Endothelial cell of umbilical vein (primary cell): Measurements from ENCODE around the gene LPP. TPM values are rescaled to one million over a fixed set of nuclear protein-coding genes. Genes with fewer than 3 reads are reported as not detected.

ENCODE experiments used
- BruUV-seq: library from RNA; stranded (reverse); fragments of 400-500 nt; replicated peaks from 2 replicates; lab custom pipeline; 2021; lab: Mats Ljungman, UMichigan
- CTCF ChIA-PET: fragments of 300-600, 350-600 bp; sonication (Branson Sonifier 250); formaldehyde crosslinking; loops from one replicate; lab custom pipeline; 2021; ENCODE audit warnings: antibody characterized with exemption, inconsistent platforms; lab: Charles Lee
- POLR2A ChIA-PET: fragments of 300-600, 350-600 bp; sonication (Branson Sonifier 250); formaldehyde crosslinking; loops from one replicate; lab custom pipeline; 2021; ENCODE audit warnings: antibody characterized with exemption, inconsistent platforms; lab: Charles Lee
- DNase-seq: peaks from one replicate; pipeline ENCODE4 v3.0.0-alpha.2; 2011; ENCODE audit warnings: low read depth, low spot score
- FAIRE-seq: peaks from 2 replicates; lab custom pipeline; 2011; peaks lifted over from hg19 to GRCh38; lab: Jason Lieb, UNC
- H2AFZ ChIP-seq: 2 replicates; pipeline ENCODE4 v1.6.0; 2012; ENCODE audit warnings: low read depth, low read length, control low read depth, inconsistent platforms
- H3K27ac ChIP-seq: 2 replicates; pipeline ENCODE4 v1.5.1; 2011; ENCODE audit warnings: low read depth, mild to moderate bottlenecking, control low read depth, low read length, moderate library complexity; ENCODE audit not compliant: insufficient read depth
- H3K27me3 ChIP-seq, 2 experiments: 2 replicates each; pipeline versions ENCODE4 v1.6.0 to v1.6.1; 2011; ENCODE audit warnings: low read length in 2 of 2, mixed read lengths in 1 of 2; ENCODE audit not compliant: control insufficient read depth in 2 of 2, insufficient read depth in 2 of 2
- H3K36me3 ChIP-seq, 2 experiments: 2 replicates in 1 of 2; 3 replicates in 1 of 2; pipeline ENCODE4 v1.5.1; 2011; ENCODE audit warnings: low read length in 2 of 2, mild to moderate bottlenecking in 1 of 2, moderate library complexity in 1 of 2; ENCODE audit not compliant: control insufficient read depth in 2 of 2, insufficient read depth in 2 of 2; ENCODE audit errors: extremely low read depth in 1 of 2
- H3K4me1 ChIP-seq: 3 replicates; pipeline ENCODE4 v1.5.1; 2011; ENCODE audit warnings: mild to moderate bottlenecking, low read length; ENCODE audit not compliant: control insufficient read depth, insufficient read depth; ENCODE audit errors: extremely low read depth
- H3K4me2 ChIP-seq: 2 replicates; pipeline ENCODE4 v1.6.1; 2011; ENCODE audit warnings: low read length, control low read depth, mixed read lengths; ENCODE audit not compliant: insufficient read depth
- H3K4me3 ChIP-seq, 3 experiments: fragments of 200-600 bp in 1 of 3; sonication (generic), shearing (Covaris generic) in 1 of 3; replicated peaks in 1 of 3; 2 replicates each; pipeline ENCODE4 v1.5.1; 2011 to 2016; ENCODE audit warnings: control low read depth in 3 of 3, low read length in 3 of 3, mild to moderate bottlenecking in 2 of 3, inconsistent platforms in 1 of 3, low read depth in 1 of 3, moderate library complexity in 1 of 3; ENCODE audit not compliant: insufficient read depth in 1 of 3
- H3K79me2 ChIP-seq: 2 replicates; pipeline ENCODE4 v1.6.0; 2012; ENCODE audit warnings: low read length, inconsistent platforms; ENCODE audit not compliant: control insufficient read depth, insufficient read depth
- H3K9ac ChIP-seq: replicated peaks from 2 replicates; pipeline ENCODE3; 2011; ENCODE audit warnings: low read length, control low read depth; ENCODE audit not compliant: insufficient read depth; ENCODE audit errors: extremely low read depth
- H3K9me1 ChIP-seq: replicated peaks from 3 replicates; pipeline ENCODE4 v1.6.0; 2011; ENCODE audit warnings: mild to moderate bottlenecking, low read length; ENCODE audit not compliant: control insufficient read depth, insufficient read depth; ENCODE audit errors: extremely low read depth
- H3K9me3 ChIP-seq: replicated peaks from 2 replicates; pipeline ENCODE4 v1.5.1; 2012; ENCODE audit warnings: low read length, inconsistent platforms; ENCODE audit not compliant: control insufficient read depth, insufficient read depth
- H4K20me1 ChIP-seq: replicated peaks from 2 replicates; pipeline ENCODE3; 2011; ENCODE audit warnings: mild to moderate bottlenecking, low read length; ENCODE audit not compliant: control insufficient read depth, insufficient read depth; ENCODE audit errors: extremely low read depth
- EZH2 ChIP-seq: IDR thresholded peaks from 2 replicates; pipeline ENCODE4 v1.6.1; 2012; ENCODE audit warnings: borderline replicate concordance, low read depth, mild to moderate bottlenecking, moderate library complexity, low read length, inconsistent platforms; ENCODE audit not compliant: severe bottlenecking
- FOS ChIP-seq: IDR thresholded peaks from 2 replicates; pipeline ENCODE4 v1.6.1; 2011; ENCODE audit warnings: mild to moderate bottlenecking, low read length, moderate library complexity, borderline replicate concordance; ENCODE audit not compliant: insufficient read depth
- GATA2 ChIP-seq: IDR thresholded peaks from 2 replicates; pipeline ENCODE4 v1.7.0; 2011; ENCODE audit warnings: low read depth, mild to moderate bottlenecking, moderate library complexity, mixed read lengths, low read length; ENCODE audit not compliant: insufficient read length, insufficient read depth
- JUN ChIP-seq: IDR thresholded peaks from 2 replicates; pipeline ENCODE4 v1.6.1; 2011; ENCODE audit warnings: borderline replicate concordance, low read depth; ENCODE audit not compliant: insufficient read length, insufficient read depth
- MYC ChIP-seq: IDR thresholded peaks from one replicate; pipeline ENCODE4 v1.6.1; 2011; ENCODE audit warnings: mild to moderate bottlenecking, low read depth, low read length
- POLR2A ChIP-seq: IDR thresholded peaks from 2 replicates; pipeline ENCODE4 v1.6.1; 2012; ENCODE audit warnings: low read depth, mild to moderate bottlenecking, control low read depth, low read length
- POLR2AphosphoS5 ChIP-seq: IDR thresholded peaks from 2 replicates; pipeline ENCODE4 v1.6.1; 2012; ENCODE audit warnings: low read depth, mild to moderate bottlenecking, control low read depth, low read length, moderate library complexity; ENCODE audit not compliant: insufficient read depth
- dilution Hi-C: fragments of 300-500 bp; cut with MboI; formaldehyde crosslinking; loops from one replicate; pipeline ENCODE4 v1.15.0; 2019; ENCODE audit warnings: low sequenced_read_pairs; ENCODE audit not compliant: extremely low pct_ligation_motif_present
- intact Hi-C: fragments of 100-400 bp; cut with micrococcal nuclease; formaldehyde crosslinking; loops from one replicate; pipeline ENCODE4 v1.10.0; 2022
- polyA plus RNA-seq, 4 experiments: library from polyadenylated mRNA; depleted of rRNA in 3 of 4; stranded (reverse) in 3 of 4; unstranded in 1 of 4; fragments of >200 nt; gene quantifications; 2 replicates each; pipeline versions ENCODE4 v1.2.1 to v1.2.3, GENCODE V29; 2011 to 2012; ENCODE audit warnings: missing spikeins in 1 of 4
- total RNA-seq: library from RNA; stranded (reverse); gene quantifications from 2 replicates; pipeline ENCODE4 v1.2.3, GENCODE V29; 2021
- TF ChIP-seq, protein P1 (sequence below): IDR thresholded peaks from 2 replicates; pipeline ENCODE4 v1.6.1; 2011; ENCODE audit not compliant: insufficient read depth, insufficient read length
- TF ChIP-seq, protein P2 (sequence below), 2 donors: IDR thresholded peaks; 1 replicate in 1 of 2; 2 replicates in 1 of 2; pipeline ENCODE4 v1.5.1; 2011; ENCODE audit warnings: low read length in 2 of 2, mild to moderate bottlenecking in 2 of 2, moderate library complexity in 2 of 2, control low read depth in 1 of 2, inconsistent platforms in 1 of 2, low read depth in 1 of 2; ENCODE audit not compliant: insufficient read depth in 1 of 2; ENCODE audit errors: extremely low read depth in 1 of 2

The LPP gene
- total and polyA plus RNA-seq, 2 donors (not counting 3 experiments of a cell fraction or from before 2014, with no cell fraction given), result 16.9 to 153 TPM

DNA sequence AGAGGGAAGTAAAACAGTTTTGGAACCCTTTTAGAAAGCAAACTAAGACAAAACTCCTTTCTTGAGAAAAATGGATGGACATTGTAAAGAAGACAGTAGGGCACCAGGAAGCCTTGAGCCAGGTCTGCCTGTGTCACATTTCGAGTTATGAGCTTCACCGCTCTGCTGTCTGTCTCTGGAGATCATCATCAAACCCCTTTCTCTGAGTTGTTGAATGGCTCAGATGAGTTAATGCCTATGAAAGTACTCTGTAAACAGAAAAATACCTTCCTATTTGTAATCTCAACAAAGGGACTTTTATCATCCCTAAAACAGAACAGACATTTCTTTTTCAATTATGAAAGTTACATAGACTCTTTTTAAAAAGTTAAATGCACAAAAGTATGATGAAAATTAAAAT is 145.8 kb downstream of the LPP start:
- no peak for FAIRE-seq
- peaks cover 41% of the 10 kb centered on the region for H3K4me1 ChIP-seq
- POLR2A ChIA-PET, result no interaction called here

DNA sequence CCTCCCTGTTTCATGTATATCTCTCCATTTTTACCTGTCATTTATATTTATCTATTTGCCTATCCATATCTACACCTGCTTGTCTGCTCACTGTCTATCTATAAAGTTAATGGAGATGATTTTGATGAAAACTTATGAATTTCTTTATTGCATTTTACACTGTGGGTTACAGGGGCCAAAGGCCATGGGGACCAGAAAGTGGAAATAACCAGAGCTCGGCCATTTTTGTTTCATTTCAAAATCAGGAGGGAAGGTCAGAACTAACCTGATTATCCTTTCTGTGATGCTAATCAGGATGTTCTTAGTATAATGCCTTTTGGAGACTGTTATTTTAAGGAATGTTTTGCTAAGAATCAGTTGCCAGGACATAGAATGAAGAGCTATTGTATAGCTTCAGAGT is 147.2 kb downstream of the LPP start:
- peaks cover 6% of the 10 kb centered on the region for H3K9me1 ChIP-seq
- H2AFZ ChIP-seq, result no peak overlapping the region
- ChIA-PET CTCF (interaction anchor here (1.3 to 2.7 kb wide), 4 partner anchors 10 to 67 kb away, joined by 3 to 7 read pairs (median 6); no protein-coding TSS in a partner anchor), POLR2A (no interaction called here)
- no peaks in the 10 kb centered on the region for H3K27me3 ChIP-seq
- peaks cover 2% of the 10 kb centered on the region for H3K79me2 ChIP-seq
- BruUV-seq, result no TSS peak
- no peaks in the 10 kb centered on the region for H4K20me1 ChIP-seq
- H3K27ac ChIP-seq, result no peak overlapping the region
- dilution Hi-C loops, result no loop called here
- intact Hi-C loops, result no loop called here
- H3K4me1 ChIP-seq, result peaks cover 27% of the 10 kb centered on the region
- no peak overlapping the region for H3K4me3 ChIP-seq
- H3K9me3 ChIP-seq, result no peaks in the 10 kb centered on the region
- DNase-seq (no peak), FAIRE-seq (no peak)
- H3K36me3 ChIP-seq, result no peaks in the 10 kb centered on the region
- H3K9ac ChIP-seq, result no peak overlapping the region
- H3K4me2 ChIP-seq, result no peak overlapping the region
- no peak for TF ChIP-seq POLR2AphosphoS5
- no peak for TF ChIP-seq POLR2A
- TF ChIP-seq, protein P1, sequence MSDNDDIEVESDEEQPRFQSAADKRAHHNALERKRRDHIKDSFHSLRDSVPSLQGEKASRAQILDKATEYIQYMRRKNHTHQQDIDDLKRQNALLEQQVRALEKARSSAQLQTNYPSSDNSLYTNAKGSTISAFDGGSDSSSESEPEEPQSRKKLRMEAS, result no peak
- TF ChIP-seq JUN, result no peak
- TF ChIP-seq FOS, result no peak
- TF ChIP-seq GATA2, result no peak
- TF ChIP-seq, protein P2, sequence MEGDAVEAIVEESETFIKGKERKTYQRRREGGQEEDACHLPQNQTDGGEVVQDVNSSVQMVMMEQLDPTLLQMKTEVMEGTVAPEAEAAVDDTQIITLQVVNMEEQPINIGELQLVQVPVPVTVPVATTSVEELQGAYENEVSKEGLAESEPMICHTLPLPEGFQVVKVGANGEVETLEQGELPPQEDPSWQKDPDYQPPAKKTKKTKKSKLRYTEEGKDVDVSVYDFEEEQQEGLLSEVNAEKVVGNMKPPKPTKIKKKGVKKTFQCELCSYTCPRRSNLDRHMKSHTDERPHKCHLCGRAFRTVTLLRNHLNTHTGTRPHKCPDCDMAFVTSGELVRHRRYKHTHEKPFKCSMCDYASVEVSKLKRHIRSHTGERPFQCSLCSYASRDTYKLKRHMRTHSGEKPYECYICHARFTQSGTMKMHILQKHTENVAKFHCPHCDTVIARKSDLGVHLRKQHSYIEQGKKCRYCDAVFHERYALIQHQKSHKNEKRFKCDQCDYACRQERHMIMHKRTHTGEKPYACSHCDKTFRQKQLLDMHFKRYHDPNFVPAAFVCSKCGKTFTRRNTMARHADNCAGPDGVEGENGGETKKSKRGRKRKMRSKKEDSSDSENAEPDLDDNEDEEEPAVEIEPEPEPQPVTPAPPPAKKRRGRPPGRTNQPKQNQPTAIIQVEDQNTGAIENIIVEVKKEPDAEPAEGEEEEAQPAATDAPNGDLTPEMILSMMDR (IDR thresholded peaks at IDR 0.05; ENCODE audit: extremely low read depth in 1 of 2, insufficient read depth in 1 of 2, low read depth in 1 of 2, low read length in 2 of 2), result no peak
- no peak for TF ChIP-seq MYC
- TF ChIP-seq EZH2, result no peak

More for the DNA sequence above, 145.8 kb downstream of the LPP start:
- H3K9me1 ChIP-seq, result no peaks in the 10 kb centered on the region
- no peaks in the 10 kb centered on the region for H3K36me3 ChIP-seq
- H3K79me2 ChIP-seq, result peaks cover 7% of the 10 kb centered on the region
- DNase-seq, result no peak
- no peak overlapping the region for H3K4me2 ChIP-seq
- dilution Hi-C loops, result no loop called here
- H3K4me3 ChIP-seq, result no peak overlapping the region
- no peak overlapping the region for H2AFZ ChIP-seq
- TF ChIP-seq, protein P1, result no peak
- no peak for TF ChIP-seq MYC
- TF ChIP-seq EZH2, result no peak
- TF ChIP-seq POLR2AphosphoS5, result no peak
- no peak for TF ChIP-seq POLR2A
- TF ChIP-seq JUN, result no peak
- TF ChIP-seq GATA2, result no peak
- H3K27ac ChIP-seq, result no peak overlapping the region
- no TSS peak for BruUV-seq
- intact Hi-C loops, result loop anchor here (10.0 kb wide), 1 partner anchor 145 kb away; the partner anchor contains the start of gene LPP
- CTCF ChIA-PET, result interaction anchor here (1.2 kb wide), 1 partner anchor 559 kb away, joined by 4 read pairs; no protein-coding TSS in a partner anchor
- no peaks in the 10 kb centered on the region for H3K9me3 ChIP-seq
- no peaks in the 10 kb centered on the region for H4K20me1 ChIP-seq
- no peak overlapping the region for H3K9ac ChIP-seq
- no peaks in the 10 kb centered on the region for H3K27me3 ChIP-seq
